IMR-90 (cell line): Measurements from ENCODE around the gene PIK3IP1. TPM values are rescaled to one million over a fixed set of nuclear protein-coding genes. Genes with fewer than 3 reads are reported as not detected.

ENCODE experiments used
- ATAC-seq: fragments of 200-7000 bp; cut with Tn5 transposase; 2 replicates; pipeline ENCODE4 v1.9.1; 2020; ENCODE audit warnings: low read depth, mild to moderate bottlenecking, moderate library complexity
- BruUV-seq: library from RNA; stranded (reverse); fragments of 400-500 nt; replicated peaks from 2 replicates; lab custom pipeline; 2021; lab: Mats Ljungman, UMichigan
- CTCF ChIA-PET: fragments of 300-600 bp; formaldehyde crosslinking; extraction: SDS; loops from one replicate; lab custom pipeline; 2021; ENCODE audit warnings: antibody characterized with exemption; lab: Yijun Ruan, JAX
- POLR2A ChIA-PET: fragments of 300-600 bp; sonication (Branson Sonifier 250); formaldehyde crosslinking; loops from one replicate; lab custom pipeline; 2022; ENCODE audit warnings: antibody characterized with exemption; ENCODE audit not compliant: unreplicated experiment; lab: Charles Lee
- DNase-seq: peaks from one replicate; pipeline ENCODE4 v3.0.0; 2013
- H2AFZ ChIP-seq: replicated peaks from 2 replicates; pipeline ENCODE3; 2013; ENCODE audit warnings: low read length, mild to moderate bottlenecking; ENCODE audit not compliant: poor library complexity
- H2AK5ac ChIP-seq: 2 replicates; pipeline ENCODE4 v1.6.1; 2013; ENCODE audit warnings: low read depth, low read length, inconsistent platforms
- H2AK9ac ChIP-seq: replicated peaks from 2 replicates; pipeline ENCODE3; 2013; ENCODE audit warnings: mild to moderate bottlenecking, low read depth, low read length, moderate library complexity; ENCODE audit not compliant: poor library complexity
- H2BK120ac ChIP-seq: 2 replicates; pipeline ENCODE4 v1.6.1; 2013; ENCODE audit warnings: low read depth, low read length, inconsistent platforms
- H2BK15ac ChIP-seq: 3 replicates; pipeline ENCODE4 v1.6.1; 2013; ENCODE audit warnings: low read depth, low read length, inconsistent platforms
- H2BK20ac ChIP-seq: 2 replicates; pipeline ENCODE4 v1.6.1; 2013; ENCODE audit warnings: low read depth, mild to moderate bottlenecking, inconsistent platforms, low read length, moderate library complexity
- H2BK5ac ChIP-seq: 2 replicates; pipeline ENCODE4 v1.6.1; 2013; ENCODE audit warnings: mild to moderate bottlenecking, low read depth, low read length, inconsistent platforms; ENCODE audit not compliant: poor library complexity, severe bottlenecking
- H3K14ac ChIP-seq: replicated peaks from 2 replicates; pipeline ENCODE4 v1.6.1; 2013; ENCODE audit warnings: low read depth, low read length, inconsistent platforms
- H3K18ac ChIP-seq: 2 replicates; pipeline ENCODE4 v1.6.1; 2013; ENCODE audit warnings: low read depth, low read length, control low read depth
- H3K23ac ChIP-seq: 2 replicates; pipeline ENCODE4 v1.6.1; 2013; ENCODE audit warnings: low read depth, low read length, inconsistent platforms
- H3K27ac ChIP-seq: 2 replicates; pipeline ENCODE4 v1.5.1; 2013; ENCODE audit warnings: mild to moderate bottlenecking, control low read depth, low read length; ENCODE audit not compliant: insufficient read depth
- H3K27me3 ChIP-seq: 2 replicates; pipeline ENCODE4 v1.6.1; 2013; ENCODE audit warnings: low read length; ENCODE audit not compliant: control insufficient read depth, insufficient read depth
- H3K36me3 ChIP-seq: 2 replicates; pipeline ENCODE4 v1.6.1; 2013; ENCODE audit warnings: low read length, mixed read lengths; ENCODE audit not compliant: control insufficient read depth, insufficient read depth
- H3K4ac ChIP-seq: 2 replicates; pipeline ENCODE4 v1.6.1; 2013; ENCODE audit warnings: low read depth, low read length, inconsistent platforms
- H3K4me1 ChIP-seq: 2 replicates; pipeline ENCODE4 v1.6.1; 2013; ENCODE audit warnings: low read length, mixed read lengths; ENCODE audit not compliant: control insufficient read depth, insufficient read depth
- H3K4me2 ChIP-seq: 2 replicates; pipeline ENCODE4 v1.6.1; 2013; ENCODE audit warnings: low read depth, mild to moderate bottlenecking, control low read depth, low read length, moderate library complexity
- H3K4me3 ChIP-seq: 2 replicates; pipeline ENCODE4 v1.5.1; 2013; ENCODE audit warnings: low read depth, mild to moderate bottlenecking, control low read depth, low read length, moderate library complexity; ENCODE audit not compliant: insufficient read depth
- H3K56ac ChIP-seq: 2 replicates; pipeline ENCODE4 v1.6.1; 2013; ENCODE audit warnings: low read length, inconsistent platforms; ENCODE audit not compliant: insufficient read depth; ENCODE audit errors: extremely low read depth
- H3K79me1 ChIP-seq, 2 experiments: 2 replicates each; pipeline ENCODE4 v1.6.1; 2013; ENCODE audit warnings: low read length in 2 of 2, inconsistent platforms in 1 of 2, low read depth in 1 of 2
- H3K9ac ChIP-seq: 2 replicates; pipeline ENCODE4 v1.6.1; 2013; ENCODE audit warnings: low read depth, low read length, control low read depth
- H3K9me1 ChIP-seq: 2 replicates; pipeline ENCODE4 v1.6.1; 2013; ENCODE audit warnings: low read length, inconsistent platforms; ENCODE audit not compliant: insufficient read depth
- H3K9me3 ChIP-seq: 2 replicates; pipeline ENCODE4 v1.6.1; 2013; ENCODE audit warnings: low read length; ENCODE audit not compliant: control insufficient read depth, insufficient read depth
- H4K20me1 ChIP-seq: 2 replicates; pipeline ENCODE4 v1.6.1; 2013; ENCODE audit warnings: low read length, inconsistent platforms; ENCODE audit not compliant: insufficient read depth
- H4K5ac ChIP-seq: 2 replicates; pipeline ENCODE4 v1.6.1; 2013; ENCODE audit warnings: mild to moderate bottlenecking, low read depth, low read length, control low read depth
- H4K8ac ChIP-seq, 2 experiments: 2 replicates each; pipeline ENCODE4 v1.6.1; 2013; ENCODE audit warnings: low read depth in 2 of 2, low read length in 2 of 2, control low read depth in 1 of 2, inconsistent platforms in 1 of 2
- H4K91ac ChIP-seq: 2 replicates; pipeline ENCODE4 v1.6.1; 2013; ENCODE audit warnings: low read depth, low read length, inconsistent platforms; ENCODE audit not compliant: insufficient read depth
- BHLHE40 ChIP-seq: fragments of 150-350 bp; IDR thresholded peaks from 2 replicates; pipeline ENCODE4 v1.6.1; 2016; ENCODE audit warnings: mild to moderate bottlenecking, low read depth, low read length
- CEBPB ChIP-seq: IDR thresholded peaks from 2 replicates; pipeline ENCODE4 v1.6.1; 2012; ENCODE audit warnings: low read depth, low read length, improper control_type of control experiment
- CHD1 ChIP-seq: IDR thresholded peaks from 2 replicates; pipeline ENCODE4 v1.6.1; 2012; ENCODE audit warnings: low read depth, low read length, improper control_type of control experiment
- ELK1 ChIP-seq: fragments of 150-350 bp; IDR thresholded peaks from 2 replicates; pipeline ENCODE4 v1.6.1; 2016; ENCODE audit warnings: low read depth, mild to moderate bottlenecking, low read length, moderate library complexity, borderline replicate concordance
- FOS ChIP-seq: fragments of 150-350 bp; IDR thresholded peaks from 2 replicates; pipeline ENCODE4 v1.6.1; 2016; ENCODE audit warnings: low read depth, low read length
- MAFK ChIP-seq: IDR thresholded peaks from 2 replicates; pipeline ENCODE4 v1.6.1; 2012; ENCODE audit warnings: low read depth, low read length, improper control_type of control experiment
- MAZ ChIP-seq: IDR thresholded peaks from 2 replicates; pipeline ENCODE4 v1.6.1; 2012; ENCODE audit warnings: low read depth, mild to moderate bottlenecking, low read length, improper control_type of control experiment, moderate library complexity, borderline replicate concordance
- MXI1 ChIP-seq: IDR thresholded peaks from 2 replicates; pipeline ENCODE4 v1.6.1; 2012; ENCODE audit warnings: low read depth, mild to moderate bottlenecking, low read length, moderate library complexity, borderline replicate concordance
- NFE2L2 ChIP-seq: fragments of 150-350 bp; IDR thresholded peaks from 2 replicates; pipeline ENCODE4 v1.6.1; 2016; ENCODE audit warnings: low read depth, mild to moderate bottlenecking, low read length
- RAD21 ChIP-seq: IDR thresholded peaks from 2 replicates; pipeline ENCODE4 v1.6.1; 2012; ENCODE audit warnings: low read length, improper control_type of control experiment
- RFX5 ChIP-seq: IDR thresholded peaks from 2 replicates; pipeline ENCODE4 v1.8.0; 2012; ENCODE audit warnings: low read depth, mild to moderate bottlenecking, low read length, moderate library complexity
- WGBS, 2 experiments: methylation state at CpG; one replicate each; pipeline versions ENCODE4 v1.1.5 to v1.1.7; 2013; ENCODE audit warnings: missing lambda C conversion rate in 2 of 2; ENCODE audit not compliant: insufficient read length in 1 of 2; ENCODE audit errors: extremely low coverage in 2 of 2; 5-methylcytosine and 5-hydroxymethylcytosine counted together
- dilution Hi-C: fragments of 300-500 bp; cut with HindIII; formaldehyde crosslinking; loops from one replicate; pipeline ENCODE4 v1.14.3; 2018; ENCODE audit warnings: low sequenced_read_pairs; ENCODE audit not compliant: unreplicated experiment
- in situ Hi-C: fragments of 300-500 bp; cut with MboI; formaldehyde crosslinking; loops from 3 replicates; pipeline ENCODE4 v1.14.3; 2019; ENCODE audit warnings: low sequenced_read_pairs, inconsistent platforms, mixed read lengths
- intact Hi-C: fragments of 100-400 bp; cut with micrococcal nuclease; formaldehyde crosslinking; loops from 2 replicates; pipeline ENCODE4 v1.10.0; 2022
- polyA plus RNA-seq, 3 experiments: library from polyadenylated mRNA; depleted of rRNA; stranded (reverse); fragments of >200 nt; gene quantifications; 2 replicates each; pipeline ENCODE4 v1.2.3, GENCODE V29; 2012; ENCODE audit warnings: low replicate concordance in 1 of 3
- total RNA-seq: library from RNA; depleted of rRNA; stranded (reverse); fragments of >200 nt; gene quantifications from 2 replicates; pipeline ENCODE4 v1.2.3, GENCODE V29; 2012

PIK3IP1 gene
- total and polyA plus RNA-seq, 2 of the 4 experiments (the other 2 are of a cell fraction): 12.9 to 17.6 TPM

GRCh38 chr22:31271026-31271425, 21.3 kb downstream of the PIK3IP1 start:
- ChIA-PET CTCF (no interaction called here), POLR2A (interaction anchor here (0.5 kb wide), 1 partner anchor 300 kb away, joined by 3 read pairs; no protein-coding TSS in a partner anchor)
- Histone ChIP-seq H3K79me1 (no peaks in the 10 kb centered on the region; a peak in 2 of 4 replicates), H3K14ac (no peak overlapping the region), H3K4me1 (peaks cover 5% of the 10 kb centered on the region; the same call in 1 of the 2 replicates), H3K23ac (no peak overlapping the region), H2AK5ac (no peak overlapping the region), H3K4me2 (no peak overlapping the region), H2BK20ac (no peak overlapping the region), H3K18ac (no peak overlapping the region), H3K9ac (no peak overlapping the region), H3K9me1 (peaks cover 14% of the 10 kb centered on the region), H2AK9ac (no peak overlapping the region), H2BK15ac (no peak overlapping the region), H3K27me3 (no peaks in the 10 kb centered on the region), H4K91ac (no peak overlapping the region), H3K36me3 (peaks cover 30% of the 10 kb centered on the region), H3K27ac (no peak overlapping the region), H3K56ac (no peak overlapping the region), H2BK5ac (no peak overlapping the region), H4K5ac (no peak overlapping the region), H3K4ac (no peak overlapping the region), H4K8ac (no peak overlapping the region), H3K4me3 (no peak overlapping the region), H2AFZ (no peak overlapping the region), H3K9me3 (no peaks in the 10 kb centered on the region), H4K20me1 (peaks cover 6% of the 10 kb centered on the region; the same call in 1 of the 2 replicates), H2BK120ac (no peak overlapping the region)
- TF ChIP-seq MAFK (no peak), CHD1 (no peak), NFE2L2 (no peak), BHLHE40 (no peak), RAD21 (no peak), MAZ (no peak), RFX5 (no peak), MXI1 (no peak), CEBPB (no peak), FOS (no peak), ELK1 (no peak)
- no peak for DNase-seq
- WGBS, 2 experiments: 100% methylated on average over 3 of the region's 4 CpGs; no CpG with 5 or more reads in 1 of the 2 experiments
- in situ Hi-C loops (no loop called here), intact Hi-C loops (no loop called here), dilution Hi-C loops (no loop called here)
- ATAC-seq: no peak
- no TSS peak for BruUV-seq
